GM10266 (cell line): ENCODE measurements around the gene FBF1.
"Not testable (repeated sequence)": the region's sequence is repeated elsewhere in the genome, so short reads cannot be mapped to it uniquely, and the experiment has no call there.

ENCODE experiments used
- DNase-seq: peaks from one replicate; pipeline ENCODE4 v3.0.0; 2012; ENCODE audit errors: extremely low spot score
- TF ChIP-seq, protein P1 (sequence below): IDR thresholded peaks from 2 replicates; pipeline ENCODE4 v1.5.1; 2012; ENCODE audit warnings: mild to moderate bottlenecking, low read depth; ENCODE audit not compliant: control insufficient read depth, insufficient read depth; ENCODE audit errors: missing control alignments

FBF1 gene

DNA sequence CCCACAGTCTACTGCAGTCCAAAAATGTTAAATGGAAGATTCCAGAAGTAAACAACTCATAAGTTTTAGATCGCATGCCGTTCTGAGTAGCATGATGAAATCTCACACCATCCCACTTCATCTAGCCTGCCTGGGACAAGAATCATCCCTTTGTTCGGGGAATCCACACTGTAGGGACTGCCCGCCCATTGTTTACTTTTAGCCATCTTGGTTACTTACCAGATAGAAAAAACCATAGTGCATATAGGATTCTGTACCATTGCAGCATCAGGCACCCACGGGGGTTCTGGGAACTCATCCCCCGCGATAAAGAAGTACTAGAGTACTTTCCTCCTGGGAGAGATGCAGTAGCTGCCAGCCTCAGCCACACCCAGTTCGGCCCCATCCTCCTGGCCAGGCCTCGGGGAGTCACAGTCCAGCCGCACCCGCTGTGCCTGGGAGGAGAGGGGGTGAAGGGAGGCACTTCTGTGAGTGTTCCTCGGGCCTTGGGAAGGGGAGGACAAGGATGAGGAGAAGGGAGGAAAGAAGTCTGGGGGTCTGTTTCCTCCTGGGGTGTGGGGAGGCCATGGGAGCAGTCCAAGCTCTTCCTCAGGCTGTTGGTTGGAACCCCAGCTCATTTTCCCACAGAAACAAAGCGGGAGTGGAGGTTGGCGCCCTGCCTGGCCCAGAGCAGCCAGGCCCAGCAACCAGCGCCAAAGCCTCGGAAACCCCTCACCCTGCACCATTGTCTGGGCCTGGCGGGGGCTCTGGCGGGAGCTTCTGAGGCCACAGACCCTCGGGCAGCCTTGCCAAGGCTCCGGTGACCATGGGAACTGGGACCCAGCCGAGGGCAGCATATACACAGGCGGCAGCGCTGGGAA, 71.3 kb downstream of the FBF1 start:
- DNase-seq: no peak
- TF ChIP-seq, protein P1, sequence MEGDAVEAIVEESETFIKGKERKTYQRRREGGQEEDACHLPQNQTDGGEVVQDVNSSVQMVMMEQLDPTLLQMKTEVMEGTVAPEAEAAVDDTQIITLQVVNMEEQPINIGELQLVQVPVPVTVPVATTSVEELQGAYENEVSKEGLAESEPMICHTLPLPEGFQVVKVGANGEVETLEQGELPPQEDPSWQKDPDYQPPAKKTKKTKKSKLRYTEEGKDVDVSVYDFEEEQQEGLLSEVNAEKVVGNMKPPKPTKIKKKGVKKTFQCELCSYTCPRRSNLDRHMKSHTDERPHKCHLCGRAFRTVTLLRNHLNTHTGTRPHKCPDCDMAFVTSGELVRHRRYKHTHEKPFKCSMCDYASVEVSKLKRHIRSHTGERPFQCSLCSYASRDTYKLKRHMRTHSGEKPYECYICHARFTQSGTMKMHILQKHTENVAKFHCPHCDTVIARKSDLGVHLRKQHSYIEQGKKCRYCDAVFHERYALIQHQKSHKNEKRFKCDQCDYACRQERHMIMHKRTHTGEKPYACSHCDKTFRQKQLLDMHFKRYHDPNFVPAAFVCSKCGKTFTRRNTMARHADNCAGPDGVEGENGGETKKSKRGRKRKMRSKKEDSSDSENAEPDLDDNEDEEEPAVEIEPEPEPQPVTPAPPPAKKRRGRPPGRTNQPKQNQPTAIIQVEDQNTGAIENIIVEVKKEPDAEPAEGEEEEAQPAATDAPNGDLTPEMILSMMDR: no peak

DNA sequence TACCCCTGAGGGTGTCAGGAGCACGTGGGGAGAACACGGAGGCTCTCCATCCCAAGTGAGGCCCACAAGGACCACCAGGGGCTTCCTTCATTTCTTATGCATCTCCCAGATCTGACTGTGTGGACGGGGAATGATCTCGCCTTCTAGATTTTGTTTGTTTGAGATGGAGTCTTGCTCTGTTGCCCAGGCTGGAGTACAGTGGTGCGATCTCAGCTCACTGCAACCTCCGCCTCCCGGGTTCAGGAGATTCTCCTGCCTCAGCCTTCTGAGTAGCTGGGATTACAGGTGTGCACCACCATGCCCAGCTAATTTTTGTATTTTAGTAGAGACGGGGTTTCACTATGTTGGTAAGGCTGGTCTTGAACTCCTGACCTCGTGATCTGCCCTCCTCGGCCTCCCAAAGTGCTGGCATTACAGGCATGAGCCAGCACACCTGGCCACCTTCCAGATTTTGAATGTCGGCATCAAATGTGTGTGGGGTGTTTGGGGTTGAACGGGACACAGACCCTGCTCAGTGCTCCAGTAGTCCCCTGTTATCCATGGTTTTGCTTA, 72.0 kb downstream of the FBF1 start:
- DNase-seq: not testable (repeated sequence)

DNA sequence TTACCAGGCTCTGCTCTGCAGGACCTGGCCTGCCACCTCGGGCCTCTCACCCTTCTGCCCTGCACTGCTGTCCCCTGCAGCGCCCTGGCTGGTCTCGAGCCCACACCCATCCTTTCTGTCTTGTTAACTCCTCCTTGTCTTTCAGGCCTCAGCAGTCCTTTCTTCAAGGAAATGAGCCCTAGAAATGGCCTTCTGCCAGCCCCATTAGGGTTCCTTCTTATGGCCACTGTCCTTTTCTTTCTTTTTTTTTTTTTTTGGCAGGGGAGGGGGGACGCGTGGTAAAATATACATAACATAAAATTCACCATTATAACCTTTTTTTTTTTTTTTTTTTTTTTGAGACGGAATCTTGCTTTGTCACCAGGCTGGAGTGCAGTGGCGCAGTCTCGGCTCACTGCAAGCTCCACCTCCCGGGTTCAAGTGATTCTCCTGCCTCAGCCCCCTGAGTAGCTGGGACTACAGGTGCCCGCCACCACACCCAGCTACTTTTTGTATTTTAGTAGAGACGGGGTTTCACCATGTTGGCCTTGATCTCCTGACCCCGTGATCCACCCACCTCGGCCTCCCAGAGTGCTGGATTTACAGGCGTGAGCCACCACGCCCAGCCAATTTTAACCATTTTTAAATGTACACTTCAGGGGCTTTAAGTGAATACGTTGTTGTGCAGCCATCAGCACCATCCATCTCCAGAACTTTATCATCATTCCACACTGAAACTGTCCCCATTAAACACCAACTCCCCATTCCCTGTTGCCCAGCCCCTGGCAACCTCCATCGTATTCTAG, 75.2 kb downstream of the FBF1 start:
- DNase-seq: not testable (repeated sequence)

DNA sequence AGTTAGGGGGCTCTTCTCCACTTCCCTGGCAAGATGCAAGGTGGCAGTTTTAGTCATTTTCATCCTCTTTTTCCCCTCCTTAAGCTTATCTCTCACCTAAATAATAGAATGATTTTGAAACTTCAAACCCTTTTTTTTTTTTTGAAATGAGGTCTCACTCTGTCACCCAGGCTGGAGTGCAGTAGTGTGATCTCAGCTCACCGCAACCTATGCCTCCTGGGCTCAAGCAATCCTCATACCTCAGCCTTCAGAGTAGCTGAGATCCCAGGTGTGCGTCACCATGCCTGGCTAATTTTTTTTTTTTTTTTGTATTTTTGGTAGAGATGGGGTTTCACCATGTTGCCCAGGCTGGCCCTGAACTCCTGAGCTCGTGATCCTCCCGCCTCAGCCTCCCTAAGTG, 76.0 kb downstream of the FBF1 start:
- not testable (repeated sequence) for DNase-seq

DNA sequence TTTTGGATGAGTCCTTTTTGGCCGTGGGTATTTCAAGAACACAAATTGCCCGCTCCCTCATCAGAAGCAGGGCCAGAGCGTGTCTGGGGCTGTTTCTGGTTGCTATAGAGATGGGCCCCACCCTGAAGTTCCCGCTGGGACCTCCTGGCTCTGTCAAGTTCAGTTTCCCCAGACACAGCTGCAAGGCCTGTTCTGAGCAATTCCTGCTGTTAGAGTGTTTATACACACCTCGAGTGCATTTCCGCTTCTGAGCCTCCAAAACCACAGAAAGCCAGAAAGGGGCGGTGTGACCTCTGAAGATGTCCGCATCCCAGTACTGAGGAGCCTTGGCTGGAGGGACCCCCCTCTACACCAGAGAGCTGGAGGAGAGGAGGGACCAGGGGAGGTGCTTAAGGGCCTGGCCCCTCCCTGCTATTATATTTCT, 76.4 kb downstream of the FBF1 start:
- TF ChIP-seq, protein P1: no peak
- DNase-seq: peak; percentile 73

DNA sequence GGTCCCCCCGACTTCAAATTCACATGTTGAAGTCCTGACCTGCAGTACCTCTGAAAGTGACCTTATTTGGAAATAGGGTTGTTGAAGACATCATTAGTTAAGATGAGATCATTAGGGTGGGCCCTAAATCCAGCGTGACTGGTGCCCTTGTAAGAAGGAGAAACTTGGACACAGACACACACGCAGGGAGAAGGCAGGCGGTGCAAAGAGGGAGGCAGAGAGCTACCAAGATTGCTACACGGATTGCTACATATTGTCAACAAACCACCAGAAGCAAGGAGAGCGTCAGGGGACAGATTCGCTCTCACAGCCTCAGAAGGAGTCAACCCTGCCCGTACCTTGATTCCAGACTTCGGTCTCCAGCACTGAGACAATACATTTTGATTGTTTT, 78.9 kb downstream of the FBF1 start:
- TF ChIP-seq, protein P1: no peak
- DNase-seq: no peak
